ENCODE measurements around the gene EGR2.

EGR2 gene

GRCh38 chr10:62806251-62806650 lies 9.9 kb downstream of the EGR2 start:
- Histone ChIP-seq H3K56ac (ENCODE audit: low read length) (no peak overlapping the region), H3K9ac (ENCODE audit: low read length) (no peak overlapping the region), H3K4me1 (ENCODE audit: control insufficient read depth, low read depth, low read length) (no peaks in the 10 kb centered on the region), H2BK120ac (ENCODE audit: low read depth, low read length) (no peak overlapping the region), H3K36me3 (ENCODE audit: control insufficient read depth, insufficient read depth, low read length) (no peaks in the 10 kb centered on the region), H2BK5ac (ENCODE audit: low read length) (no peak overlapping the region), H3K79me1 (ENCODE audit: low read length) (peaks cover 5% of the 10 kb centered on the region), H3K27ac (ENCODE audit: low read depth, low read length) (no peak overlapping the region), H3K23ac (ENCODE audit: low read length) (no peak overlapping the region), H3K79me2 (ENCODE audit: control insufficient read depth, insufficient read depth, low read length) (peaks cover 17% of the 10 kb centered on the region), H4K5ac (ENCODE audit: low read length) (no peak overlapping the region), H3K4me3 (ENCODE audit: low read length) (no peak overlapping the region), H2AK5ac (ENCODE audit: low read length) (no peak overlapping the region), H3K18ac (ENCODE audit: low read length) (no peak overlapping the region), H2BK15ac (replicated peaks; ENCODE audit: low read depth) (no peak overlapping the region), H3K27me3 (ENCODE audit: insufficient read depth, low read length, poor library complexity) (no peaks in the 10 kb centered on the region), H3K4ac (ENCODE audit: low read depth, low read length) (no peak overlapping the region), H3K4me2 (ENCODE audit: low read length) (peak overlapping the region; percentile 12), H4K8ac (ENCODE audit: low read depth, low read length) (no peak overlapping the region)
- WGBS (ENCODE audit: extremely low coverage, insufficient coverage, low lambda C conversion rate) = no CpG with 5 or more reads among the region's 1 CpG
- DNase-seq = no peak

DNA sequence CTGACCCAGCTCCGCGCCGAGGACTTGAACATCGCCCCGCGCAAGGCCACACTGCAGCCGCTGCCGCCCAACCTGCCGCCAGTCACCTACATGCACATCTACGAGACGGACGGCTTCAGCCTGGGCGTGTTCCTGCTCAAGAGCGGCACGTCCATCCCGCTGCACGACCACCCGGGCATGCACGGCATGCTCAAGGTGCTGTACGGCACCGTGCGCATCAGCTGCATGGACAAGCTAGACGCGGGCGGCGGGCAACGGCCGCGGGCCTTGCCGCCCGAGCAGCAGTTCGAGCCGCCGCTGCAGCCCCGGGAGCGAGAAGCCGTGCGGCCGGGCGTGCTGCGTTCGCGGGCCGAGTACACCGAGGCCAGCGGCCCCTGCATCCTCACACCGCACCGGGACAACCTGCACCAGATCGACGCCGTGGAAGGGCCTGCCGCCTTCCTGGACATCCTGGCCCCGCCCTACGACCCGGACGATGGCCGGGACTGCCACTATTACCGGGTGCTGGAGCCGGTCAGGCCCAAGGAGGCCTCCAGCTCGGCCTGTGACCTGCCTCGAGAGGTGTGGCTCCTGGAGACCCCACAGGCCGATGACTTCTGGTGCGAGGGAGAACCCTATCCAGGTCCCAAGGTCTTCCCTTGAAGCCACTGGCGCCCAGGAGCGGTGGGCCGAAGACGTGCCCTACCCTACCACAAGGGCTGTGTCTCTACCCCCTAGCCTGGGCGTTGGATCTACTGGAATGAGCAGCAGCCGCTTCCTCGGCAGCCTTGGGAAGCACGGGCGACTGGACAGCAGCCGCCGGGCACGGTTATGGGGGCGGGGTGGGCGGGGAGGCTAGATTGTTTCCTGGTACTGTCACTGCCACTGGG lies 10.7 kb downstream of the EGR2 start:
- peak overlapping the region; percentile 85 for H3K4me2 ChIP-seq (ENCODE audit: low read length)
- H3K79me1 ChIP-seq (ENCODE audit: low read length) = peaks cover 5% of the 10 kb centered on the region
- DNase-seq = peak; percentile 77
- no peaks in the 10 kb centered on the region for H3K27me3 ChIP-seq (ENCODE audit: insufficient read depth, low read length, poor library complexity)
- no peak overlapping the region for H2BK120ac ChIP-seq (ENCODE audit: low read depth, low read length)
- peaks cover 17% of the 10 kb centered on the region for H3K79me2 ChIP-seq (ENCODE audit: control insufficient read depth, insufficient read depth, low read length)
- no peaks in the 10 kb centered on the region for H3K36me3 ChIP-seq (ENCODE audit: control insufficient read depth, insufficient read depth, low read length)
- peak overlapping the region; percentile 78 for H3K18ac ChIP-seq (ENCODE audit: low read length)
- H3K9ac ChIP-seq (ENCODE audit: low read length) = peak overlapping the region; percentile 96
- H3K27ac ChIP-seq (ENCODE audit: low read depth, low read length) = peak overlapping the region; percentile 66
- H4K8ac ChIP-seq (ENCODE audit: low read depth, low read length) = no peak overlapping the region
- H3K4ac ChIP-seq (ENCODE audit: low read depth, low read length) = peak overlapping the region; percentile 58
- no CpG with 5 or more reads among the region's 77 CpGs for WGBS (ENCODE audit: extremely low coverage, insufficient coverage, low lambda C conversion rate)
- no peak overlapping the region for H4K5ac ChIP-seq (ENCODE audit: low read length)
- no peak overlapping the region for H2BK5ac ChIP-seq (ENCODE audit: low read length)
- H3K4me1 ChIP-seq (ENCODE audit: control insufficient read depth, low read depth, low read length) = no peaks in the 10 kb centered on the region
- peak overlapping the region; percentile 94 for H3K4me3 ChIP-seq (ENCODE audit: low read length)
- peak overlapping the region; percentile 85 for H3K23ac ChIP-seq (ENCODE audit: low read length)
- H2AK5ac ChIP-seq (ENCODE audit: low read length) = no peak overlapping the region
- peak overlapping the region; percentile 100 for H3K56ac ChIP-seq (ENCODE audit: low read length)
- no peak overlapping the region for H2BK15ac ChIP-seq (replicated peaks; ENCODE audit: low read depth)

GRCh38 chr10:62804356-62805230 lies 11.6 kb downstream of the EGR2 start, which contains the start of gene ADO:
Gene ADO, plus strand, starts transcription at chr10:62804720. Its CDS starts 340 bp downstream, at chr10:62805060.
- Histone ChIP-seq H3K23ac (ENCODE audit: low read length) (peak within 1 kb of the TSS; percentile 85), H4K8ac (ENCODE audit: low read depth, low read length) (peak within 1 kb of the TSS; percentile 43), H3K27me3 (ENCODE audit: insufficient read depth, low read length, poor library complexity) (no peaks in the 10 kb centered on the region), H3K18ac (ENCODE audit: low read length) (peak within 1 kb of the TSS; percentile 86), H3K9ac (ENCODE audit: low read length) (peak within 1 kb of the TSS; percentile 96), H2AK5ac (ENCODE audit: low read length) (no peak within 1 kb of the TSS), H3K4me3 (ENCODE audit: low read length) (peak within 1 kb of the TSS; percentile 94), H4K5ac (ENCODE audit: low read length) (peak within 1 kb of the TSS; percentile 95), H3K4ac (ENCODE audit: low read depth, low read length) (peak within 1 kb of the TSS; percentile 59), H2BK5ac (ENCODE audit: low read length) (no peak within 1 kb of the TSS), H3K79me1 (ENCODE audit: low read length) (peaks cover 5% of the 10 kb centered on the region), H3K27ac (ENCODE audit: low read depth, low read length) (peak within 1 kb of the TSS; percentile 66), H3K4me2 (ENCODE audit: low read length) (peak within 1 kb of the TSS; percentile 85), H3K36me3 (ENCODE audit: control insufficient read depth, insufficient read depth, low read length) (no peaks in the 10 kb centered on the region), H2BK120ac (ENCODE audit: low read depth, low read length) (no peak within 1 kb of the TSS), H3K79me2 (ENCODE audit: control insufficient read depth, insufficient read depth, low read length) (peaks cover 17% of the 10 kb centered on the region), H2BK15ac (replicated peaks; ENCODE audit: low read depth) (no peak within 1 kb of the TSS), H3K4me1 (ENCODE audit: control insufficient read depth, low read depth, low read length) (no peaks in the 10 kb centered on the region), H3K56ac (ENCODE audit: low read length) (peak within 1 kb of the TSS; percentile 100)
- WGBS (ENCODE audit: extremely low coverage, insufficient coverage, low lambda C conversion rate) = no CpG with 5 or more reads among the region's 87 CpGs
- DNase-seq = peak; percentile 94

DNA sequence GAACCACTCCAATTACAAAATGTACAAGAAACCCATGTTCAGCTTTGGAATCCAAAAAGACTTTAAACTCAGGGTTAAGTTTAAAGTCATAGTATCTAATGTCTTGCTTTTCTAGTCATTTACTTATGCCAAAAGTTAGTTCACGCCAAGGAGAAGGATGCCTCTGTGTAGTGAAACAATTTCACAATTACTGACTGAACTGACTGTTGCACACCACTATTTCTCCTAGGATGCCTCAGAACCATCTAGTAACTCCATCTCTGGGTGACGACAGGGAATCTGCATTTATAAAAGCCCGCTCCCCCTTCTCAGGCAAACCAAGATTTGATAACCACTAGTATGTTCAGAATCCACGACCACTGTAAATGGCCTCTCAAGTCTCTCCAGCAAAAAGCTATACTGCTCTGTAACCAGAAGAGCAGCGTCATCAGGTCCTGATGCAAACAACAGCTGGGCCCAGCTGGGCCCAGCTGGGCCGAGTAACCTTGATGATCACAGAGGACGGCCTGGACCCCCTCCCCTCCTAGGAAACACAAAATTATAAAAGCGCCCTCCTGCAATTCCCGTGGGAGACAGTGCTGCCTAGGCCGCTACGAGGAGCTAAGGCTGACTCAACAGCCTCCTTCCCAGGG lies 12.3 kb downstream of the EGR2 start:
- DNase-seq = no peak
- peak overlapping the region; percentile 88 for H3K56ac ChIP-seq (ENCODE audit: low read length)
- peak overlapping the region; percentile 16 for H3K27ac ChIP-seq (ENCODE audit: low read depth, low read length)
- no peaks in the 10 kb centered on the region for H3K4me1 ChIP-seq (ENCODE audit: control insufficient read depth, low read depth, low read length)
- peaks cover 5% of the 10 kb centered on the region for H3K79me1 ChIP-seq (ENCODE audit: low read length)
- H4K8ac ChIP-seq (ENCODE audit: low read depth, low read length) = peak overlapping the region; percentile 43
- no peak overlapping the region for H2BK120ac ChIP-seq (ENCODE audit: low read depth, low read length)
- H3K4me2 ChIP-seq (ENCODE audit: low read length) = peak overlapping the region; percentile 66
- no peaks in the 10 kb centered on the region for H3K27me3 ChIP-seq (ENCODE audit: insufficient read depth, low read length, poor library complexity)
- no peak overlapping the region for H2BK15ac ChIP-seq (replicated peaks; ENCODE audit: low read depth)
- H3K23ac ChIP-seq (ENCODE audit: low read length) = no peak overlapping the region
- peak overlapping the region; percentile 59 for H3K4ac ChIP-seq (ENCODE audit: low read depth, low read length)
- H3K4me3 ChIP-seq (ENCODE audit: low read length) = no peak overlapping the region
- H4K5ac ChIP-seq (ENCODE audit: low read length) = peak overlapping the region; percentile 95
- no peak overlapping the region for H2BK5ac ChIP-seq (ENCODE audit: low read length)
- H3K79me2 ChIP-seq (ENCODE audit: control insufficient read depth, insufficient read depth, low read length) = peaks cover 17% of the 10 kb centered on the region
- H2AK5ac ChIP-seq (ENCODE audit: low read length) = no peak overlapping the region
- peak overlapping the region; percentile 86 for H3K18ac ChIP-seq (ENCODE audit: low read length)
- WGBS (ENCODE audit: extremely low coverage, insufficient coverage, low lambda C conversion rate) = no CpG with 5 or more reads among the region's 11 CpGs
- no peaks in the 10 kb centered on the region for H3K36me3 ChIP-seq (ENCODE audit: control insufficient read depth, insufficient read depth, low read length)
- H3K9ac ChIP-seq (ENCODE audit: low read length) = peak overlapping the region; percentile 96

DNA sequence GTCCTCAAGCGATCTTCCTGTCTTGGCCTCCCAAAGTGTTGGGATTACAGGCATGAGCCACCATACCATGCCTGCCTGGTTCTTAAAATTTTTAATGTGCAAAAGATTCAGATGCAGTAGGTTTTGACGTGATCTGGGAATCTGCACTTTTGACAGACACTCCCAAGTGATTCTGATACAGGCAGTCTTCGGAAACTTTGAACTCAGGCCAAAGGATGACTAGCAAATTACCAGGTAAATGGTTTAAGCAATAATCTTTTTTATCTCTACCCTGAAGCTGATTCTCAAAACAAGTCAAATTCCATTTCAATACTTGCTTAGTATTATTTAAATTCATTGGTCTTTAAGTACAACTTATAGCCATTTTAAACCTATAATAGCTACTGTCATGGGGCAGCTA lies 14.3 kb downstream of the EGR2 start:
- no peak overlapping the region for H4K8ac ChIP-seq (ENCODE audit: low read depth, low read length)
- no CpG with 5 or more reads among the region's 3 CpGs for WGBS (ENCODE audit: extremely low coverage, insufficient coverage, low lambda C conversion rate)
- no peaks in the 10 kb centered on the region for H3K36me3 ChIP-seq (ENCODE audit: control insufficient read depth, insufficient read depth, low read length)
- H3K18ac ChIP-seq (ENCODE audit: low read length) = no peak overlapping the region
- peaks cover 13% of the 10 kb centered on the region for H3K79me2 ChIP-seq (ENCODE audit: control insufficient read depth, insufficient read depth, low read length)
- H3K4me2 ChIP-seq (ENCODE audit: low read length) = no peak overlapping the region
- H3K23ac ChIP-seq (ENCODE audit: low read length) = no peak overlapping the region
- H3K4me3 ChIP-seq (ENCODE audit: low read length) = no peak overlapping the region
- H3K56ac ChIP-seq (ENCODE audit: low read length) = no peak overlapping the region
- H3K27ac ChIP-seq (ENCODE audit: low read depth, low read length) = no peak overlapping the region
- H4K5ac ChIP-seq (ENCODE audit: low read length) = no peak overlapping the region
- no peak overlapping the region for H3K4ac ChIP-seq (ENCODE audit: low read depth, low read length)
- H3K27me3 ChIP-seq (ENCODE audit: insufficient read depth, low read length, poor library complexity) = no peaks in the 10 kb centered on the region
- no peak overlapping the region for H3K9ac ChIP-seq (ENCODE audit: low read length)
- H2BK15ac ChIP-seq (replicated peaks; ENCODE audit: low read depth) = no peak overlapping the region
- no peak overlapping the region for H2AK5ac ChIP-seq (ENCODE audit: low read length)
- no peak for DNase-seq
- H2BK120ac ChIP-seq (ENCODE audit: low read depth, low read length) = no peak overlapping the region
- H3K4me1 ChIP-seq (ENCODE audit: control insufficient read depth, low read depth, low read length) = no peaks in the 10 kb centered on the region
- no peak overlapping the region for H2BK5ac ChIP-seq (ENCODE audit: low read length)
- peaks cover 4% of the 10 kb centered on the region for H3K79me1 ChIP-seq (ENCODE audit: low read length)

Data from mesendoderm (in vitro differentiated cells).